GM19467 (cell line): ENCODE results near the gene CHRM1.

Experiments used
- ATAC-seq: cut with Tn5 transposase; IDR thresholded peaks from one replicate; pipeline ENCODE4 v1.9.1; 2021; ENCODE audit warnings: mild to moderate bottlenecking, moderate library complexity; ENCODE audit not compliant: unreplicated experiment

Gene CHRM1

DNA sequence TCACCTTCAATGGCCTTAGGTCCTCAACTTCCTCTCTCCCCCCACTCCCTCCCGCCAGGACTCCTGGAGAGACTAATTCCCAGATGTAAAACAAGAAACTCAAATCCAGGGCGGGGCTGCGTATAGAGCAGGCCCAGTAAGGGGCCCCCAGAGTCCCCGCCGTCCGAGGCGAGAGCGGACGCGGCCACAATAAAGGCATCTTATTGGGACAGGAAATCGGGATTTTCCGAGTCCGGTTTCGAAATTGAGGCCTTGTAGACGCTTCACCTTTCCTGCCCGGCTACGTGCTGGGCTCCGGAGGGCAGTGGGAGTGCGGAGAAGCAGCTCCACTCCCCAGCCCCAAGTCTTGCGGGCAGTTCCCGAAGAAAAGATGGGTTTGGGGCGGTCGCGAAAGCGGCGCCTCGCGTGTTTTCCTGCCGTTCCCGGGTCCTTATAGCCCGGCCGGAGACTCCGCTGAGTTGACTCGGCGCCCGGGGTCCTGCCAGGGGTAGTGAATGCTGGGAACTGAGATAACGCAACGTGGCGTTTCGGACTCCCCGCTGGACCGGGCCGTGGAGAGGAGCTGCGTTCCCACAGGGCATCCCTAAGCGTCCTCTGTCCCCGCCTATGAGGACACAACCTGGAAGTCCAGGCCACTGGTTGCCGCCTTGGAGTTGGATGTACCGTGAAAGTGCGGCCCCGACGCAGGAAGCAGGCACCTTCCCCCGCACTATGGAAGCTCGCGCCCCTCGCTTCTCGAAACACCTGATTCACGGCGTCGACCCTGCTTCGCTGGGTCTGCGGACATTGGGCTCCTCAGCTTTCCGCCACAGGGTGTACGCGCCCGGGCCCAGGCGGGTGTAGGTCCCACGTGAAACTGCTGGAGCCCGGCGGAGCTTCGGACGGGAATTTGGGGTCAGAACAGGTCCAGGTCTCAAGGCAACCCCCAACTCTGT is 4.8 kb upstream of the CHRM1 start:
- no peak for ATAC-seq

DNA sequence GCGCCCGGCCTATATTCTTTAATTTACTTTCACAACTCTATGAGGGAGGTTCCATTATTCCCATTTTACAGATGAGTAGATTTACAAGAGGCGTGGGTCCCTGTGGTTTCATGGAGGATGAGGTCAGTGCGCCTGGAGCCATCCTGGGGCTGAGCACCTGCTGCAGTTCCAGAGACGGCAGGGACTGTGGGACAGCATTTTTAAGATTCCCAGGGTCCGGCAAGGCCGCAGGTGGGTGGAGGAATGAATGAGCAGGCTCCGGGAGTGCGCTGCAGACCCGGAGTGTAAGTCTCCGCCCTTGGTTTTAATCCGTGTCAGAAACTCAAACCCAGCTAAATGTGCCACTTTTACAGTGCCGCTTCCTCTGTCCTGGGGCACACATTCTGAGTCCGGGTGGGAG is 4.1 kb upstream of the CHRM1 start:
- ATAC-seq, result no peak

DNA sequence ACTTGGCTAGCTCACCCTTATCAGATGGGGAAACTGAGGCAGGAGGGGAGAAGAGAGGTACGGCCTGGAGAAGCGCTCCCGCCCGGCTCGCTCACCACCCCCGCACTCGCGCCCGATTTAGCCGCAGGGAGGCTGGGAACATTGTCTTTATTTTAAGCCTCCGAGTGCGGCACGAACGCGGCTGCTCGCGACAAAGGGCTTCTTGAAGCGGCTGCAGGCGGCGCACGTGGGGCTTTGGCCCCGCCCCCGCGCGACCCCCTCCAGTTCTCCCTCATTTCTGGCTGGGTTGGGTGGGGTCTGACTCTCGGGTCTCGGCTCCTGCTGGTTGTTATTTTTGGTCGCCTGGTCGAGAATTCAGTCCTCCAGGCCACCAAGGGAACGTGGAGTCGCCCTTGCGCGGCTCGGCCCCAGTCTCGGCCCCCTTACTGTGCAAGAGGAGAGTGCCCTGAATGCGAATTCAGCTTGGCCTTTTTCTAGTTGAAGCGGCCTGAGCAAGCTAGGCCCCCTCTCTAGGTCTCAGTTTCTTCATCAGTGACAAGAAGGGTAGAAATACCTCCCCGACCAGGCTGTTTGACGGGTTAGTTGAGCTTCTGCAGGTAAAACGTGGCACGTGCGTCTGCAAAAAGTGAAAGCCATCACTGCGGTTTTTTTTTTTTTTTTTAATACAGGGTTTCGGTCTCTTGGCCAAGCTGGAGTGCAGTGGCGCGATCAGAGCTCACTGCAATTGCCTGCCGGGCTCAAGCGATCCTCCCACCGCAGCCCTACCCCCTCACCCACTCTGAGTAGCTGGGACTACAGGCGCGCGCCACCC is 2.6 kb upstream of the CHRM1 start:
- no peak for ATAC-seq

DNA sequence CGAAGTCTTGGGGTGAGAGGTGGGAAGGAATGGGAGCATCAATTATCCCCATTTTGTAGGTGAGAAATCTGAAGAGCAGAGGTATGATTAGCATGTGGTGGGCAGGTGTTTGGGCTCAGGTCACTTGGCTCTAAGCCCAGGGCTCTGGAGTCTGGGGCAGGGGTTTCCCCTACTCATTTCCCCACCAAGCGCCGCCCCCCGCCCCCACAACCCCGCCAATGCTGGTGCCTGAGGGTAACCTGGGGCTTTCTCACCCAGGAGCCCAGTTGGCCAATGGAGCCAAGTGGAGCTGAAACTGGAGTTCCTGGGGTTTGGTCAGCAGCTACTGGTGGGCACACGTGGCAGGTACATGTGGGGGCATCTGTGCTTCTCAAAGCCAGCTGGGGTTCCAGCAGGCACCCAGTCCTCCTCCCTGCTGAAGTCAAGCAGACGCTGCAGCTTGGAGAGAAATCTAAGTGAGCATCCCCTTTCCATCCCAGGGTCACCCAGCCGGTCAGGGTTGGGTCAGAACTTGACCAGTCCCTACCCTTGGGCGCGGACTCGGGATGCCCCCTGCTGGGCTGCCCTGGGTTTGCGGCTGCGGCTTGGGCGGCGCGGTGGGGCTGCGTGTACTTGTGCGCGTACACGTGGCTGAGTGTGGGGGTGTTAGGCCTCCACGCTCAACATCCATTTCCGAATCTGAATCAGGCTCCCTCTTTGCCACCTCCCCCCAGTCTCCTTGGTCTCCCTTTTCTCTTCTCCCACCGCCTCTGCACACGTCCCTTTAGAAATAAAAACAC is 1.7 kb upstream of the CHRM1 start:
- no peak for ATAC-seq

DNA sequence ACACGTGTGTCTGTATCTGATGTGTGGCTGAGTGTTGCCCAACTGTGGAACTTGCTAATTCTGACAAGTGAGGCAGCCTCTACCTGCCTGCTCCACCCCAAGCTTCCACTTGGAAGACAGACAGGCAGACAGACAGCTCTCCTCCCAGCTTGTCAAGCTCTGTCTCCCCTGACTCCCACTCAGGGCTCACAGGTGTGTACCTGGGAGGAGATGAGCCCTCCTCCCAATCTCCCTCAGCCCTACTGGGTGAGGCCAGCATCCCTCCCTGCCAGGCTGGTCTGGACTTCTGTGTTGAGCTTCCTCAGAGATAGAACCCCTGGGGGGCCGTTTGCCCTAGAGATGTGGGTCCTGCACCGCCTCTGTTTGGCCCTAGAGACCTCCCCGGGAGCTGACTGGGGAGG is 1.0 kb upstream of the CHRM1 start:
- no peak for ATAC-seq

DNA sequence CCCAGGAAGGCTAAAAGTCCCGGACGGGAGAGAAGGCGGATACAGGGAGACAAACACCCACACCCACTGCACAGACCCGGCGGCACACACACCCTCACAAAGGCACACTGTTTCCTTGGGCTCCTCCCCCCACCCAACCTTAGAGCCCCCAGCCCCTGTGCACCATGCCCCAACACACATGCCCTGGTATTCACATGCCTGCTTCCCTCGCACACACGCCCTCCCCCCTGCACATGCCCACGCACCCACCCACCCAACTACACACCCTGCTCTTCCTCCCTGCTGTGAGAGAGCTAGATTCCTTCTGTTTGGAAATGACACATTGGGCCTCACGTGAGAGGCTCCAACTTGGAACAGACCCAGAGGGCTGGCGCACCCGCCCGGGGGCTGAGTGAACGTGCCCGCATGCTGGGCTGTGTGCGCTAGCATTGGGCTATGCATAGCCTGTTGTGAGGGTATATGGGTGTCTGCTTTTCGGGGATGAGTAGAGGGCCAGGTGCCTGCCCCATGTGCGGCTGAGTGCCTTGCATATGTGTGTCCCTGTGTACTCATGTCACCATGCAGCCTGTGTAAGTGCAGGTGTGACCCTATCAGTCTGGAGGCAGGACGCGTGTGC is 518 bp upstream of the CHRM1 start:
- ATAC-seq, result no peak

DNA sequence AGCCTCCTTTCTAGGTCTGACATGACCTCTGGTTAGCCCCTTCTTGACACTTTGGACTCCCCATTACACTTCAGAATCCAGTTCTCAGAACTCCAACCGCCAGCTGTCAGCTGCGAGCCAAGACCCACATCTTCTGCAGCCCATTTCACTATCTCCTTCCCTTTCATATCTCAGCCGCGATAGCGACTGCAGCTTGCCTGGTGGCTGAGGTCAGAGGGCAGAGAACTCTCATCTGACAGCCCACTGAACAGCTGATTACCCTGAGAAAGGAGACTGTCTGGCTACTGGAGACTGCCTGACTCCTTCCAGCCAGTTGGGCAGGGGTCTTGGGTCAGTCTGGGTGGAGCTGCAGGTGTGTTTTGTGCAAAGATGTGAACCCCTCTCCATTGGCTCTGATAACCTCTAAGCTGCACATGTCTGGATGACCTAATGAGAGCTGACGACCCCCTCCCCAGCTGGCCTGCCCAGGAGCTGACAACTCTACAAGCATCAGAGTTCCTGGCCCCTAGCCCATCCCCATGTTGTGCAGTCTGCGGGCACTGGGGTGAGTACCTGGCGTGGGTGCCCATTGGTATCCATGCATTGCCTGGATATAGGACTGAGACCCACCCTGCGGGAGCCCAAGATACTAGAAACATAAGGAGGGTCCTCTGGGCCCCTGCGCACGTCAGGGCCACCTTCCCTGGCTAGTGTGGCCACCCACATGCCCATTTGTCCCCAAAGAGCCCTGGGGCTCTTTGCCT is 1.1 kb downstream of the CHRM1 start:
- ATAC-seq, result no peak

DNA sequence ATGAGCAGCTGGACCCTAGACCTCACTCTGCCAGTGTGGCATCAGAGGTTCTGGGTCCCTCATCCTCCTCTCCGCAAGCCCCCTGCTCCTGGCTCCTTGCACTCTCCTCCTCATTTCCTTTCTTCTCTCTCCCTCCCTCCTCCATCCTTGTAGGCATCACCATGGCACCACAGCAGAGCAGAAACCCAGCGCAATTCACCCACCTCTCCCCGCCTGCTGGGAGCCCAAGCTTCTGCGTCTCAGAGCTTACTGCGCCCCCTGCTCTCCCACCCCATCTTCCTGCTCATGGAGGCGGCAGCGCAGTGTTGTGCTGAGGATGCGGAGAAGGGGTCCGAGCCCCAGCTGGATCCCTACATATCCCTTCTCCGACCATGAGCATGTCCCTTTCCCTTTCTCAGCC is 1.7 kb downstream of the CHRM1 start:
- ATAC-seq, result no peak

DNA sequence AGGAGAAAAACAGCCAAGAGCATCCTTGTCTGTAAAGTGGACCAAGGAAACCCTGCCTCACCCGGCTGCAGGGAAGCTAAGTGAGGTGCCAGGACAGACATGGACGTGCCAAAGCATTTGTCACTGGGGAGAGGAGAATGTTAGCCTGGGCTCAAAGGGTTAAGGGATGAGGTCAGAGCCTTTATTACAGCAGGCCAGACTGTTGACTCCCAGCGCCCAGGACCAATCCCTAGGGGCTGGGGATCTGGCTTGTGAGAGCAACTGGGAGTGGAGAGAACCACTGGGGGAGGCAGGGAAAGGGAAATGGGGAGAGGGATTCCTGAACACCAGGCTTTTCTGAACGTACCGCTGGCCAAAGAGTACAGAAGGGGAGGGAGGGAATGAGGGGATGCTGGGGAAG is 2.6 kb downstream of the CHRM1 start:
- ATAC-seq, result no peak

DNA sequence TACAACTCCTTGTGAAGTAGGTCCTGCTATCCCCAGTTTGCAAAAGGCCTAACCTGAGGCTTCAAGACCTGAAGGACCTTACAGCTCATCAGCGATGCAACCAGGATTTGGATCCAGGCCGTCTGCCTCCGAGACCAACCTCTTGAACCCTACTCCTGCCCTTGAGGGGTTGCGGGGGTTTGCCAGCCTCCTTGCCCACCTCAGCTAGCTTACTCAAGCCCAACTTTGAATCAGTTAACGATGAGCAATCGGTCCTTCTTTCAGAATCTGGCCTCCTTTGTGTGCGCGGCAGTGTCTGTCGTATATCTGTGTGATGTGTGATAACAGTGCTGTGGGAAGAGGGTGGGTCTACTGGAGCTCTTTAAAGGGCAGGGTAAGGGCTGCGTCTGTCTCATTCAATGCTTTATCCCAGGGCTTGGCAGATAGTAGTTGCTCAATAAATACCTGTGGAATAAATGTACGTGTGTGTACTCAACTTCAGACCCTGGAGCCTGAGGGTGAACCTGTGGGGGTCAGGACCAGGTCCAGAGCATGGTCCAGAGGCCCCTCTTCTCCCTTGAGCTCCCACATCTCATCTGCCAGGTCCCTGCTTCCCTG is 3.2 kb downstream of the CHRM1 start:
- no peak for ATAC-seq

DNA sequence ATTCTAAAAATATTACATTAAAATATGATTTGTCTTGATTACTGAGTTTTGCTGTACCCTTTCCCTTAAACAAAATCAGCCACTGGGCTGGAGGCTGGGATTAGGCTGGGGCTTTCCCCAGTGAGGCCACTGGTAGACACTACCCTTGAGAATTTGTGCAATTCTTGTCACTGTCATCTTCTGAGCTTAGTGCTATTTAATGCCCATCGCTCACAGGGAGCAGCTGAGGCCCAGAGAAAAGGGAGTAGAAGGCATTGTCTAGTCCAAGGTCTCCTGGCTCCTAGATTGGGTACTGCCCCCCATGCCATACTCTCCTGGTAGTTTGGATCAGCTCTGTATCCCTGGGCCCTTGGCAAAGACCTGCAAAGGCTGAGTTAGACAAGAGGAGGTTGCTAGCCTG is 6.7 kb downstream of the CHRM1 start:
- ATAC-seq, result no peak

DNA sequence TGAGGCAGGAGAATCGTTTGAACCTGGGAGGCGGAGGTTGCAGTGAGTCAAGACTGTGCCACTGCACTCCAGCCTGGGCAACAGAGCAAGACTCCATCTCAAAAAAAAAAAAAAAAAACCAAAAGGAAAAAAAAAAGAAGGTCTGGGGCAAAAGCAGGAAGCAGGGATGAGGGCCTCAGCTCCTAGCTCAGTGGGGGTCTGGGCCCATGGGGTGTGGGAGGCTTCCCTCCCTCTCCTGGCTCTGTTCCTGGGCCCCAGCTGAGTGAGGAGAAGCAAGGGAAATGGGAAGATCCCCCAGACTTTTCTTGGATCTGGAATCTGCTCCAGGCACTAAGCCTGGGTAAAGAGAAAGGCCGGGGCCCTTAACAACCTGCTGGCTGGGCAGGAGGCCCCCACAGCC is 8.9 kb downstream of the CHRM1 start:
- no peak for ATAC-seq

DNA sequence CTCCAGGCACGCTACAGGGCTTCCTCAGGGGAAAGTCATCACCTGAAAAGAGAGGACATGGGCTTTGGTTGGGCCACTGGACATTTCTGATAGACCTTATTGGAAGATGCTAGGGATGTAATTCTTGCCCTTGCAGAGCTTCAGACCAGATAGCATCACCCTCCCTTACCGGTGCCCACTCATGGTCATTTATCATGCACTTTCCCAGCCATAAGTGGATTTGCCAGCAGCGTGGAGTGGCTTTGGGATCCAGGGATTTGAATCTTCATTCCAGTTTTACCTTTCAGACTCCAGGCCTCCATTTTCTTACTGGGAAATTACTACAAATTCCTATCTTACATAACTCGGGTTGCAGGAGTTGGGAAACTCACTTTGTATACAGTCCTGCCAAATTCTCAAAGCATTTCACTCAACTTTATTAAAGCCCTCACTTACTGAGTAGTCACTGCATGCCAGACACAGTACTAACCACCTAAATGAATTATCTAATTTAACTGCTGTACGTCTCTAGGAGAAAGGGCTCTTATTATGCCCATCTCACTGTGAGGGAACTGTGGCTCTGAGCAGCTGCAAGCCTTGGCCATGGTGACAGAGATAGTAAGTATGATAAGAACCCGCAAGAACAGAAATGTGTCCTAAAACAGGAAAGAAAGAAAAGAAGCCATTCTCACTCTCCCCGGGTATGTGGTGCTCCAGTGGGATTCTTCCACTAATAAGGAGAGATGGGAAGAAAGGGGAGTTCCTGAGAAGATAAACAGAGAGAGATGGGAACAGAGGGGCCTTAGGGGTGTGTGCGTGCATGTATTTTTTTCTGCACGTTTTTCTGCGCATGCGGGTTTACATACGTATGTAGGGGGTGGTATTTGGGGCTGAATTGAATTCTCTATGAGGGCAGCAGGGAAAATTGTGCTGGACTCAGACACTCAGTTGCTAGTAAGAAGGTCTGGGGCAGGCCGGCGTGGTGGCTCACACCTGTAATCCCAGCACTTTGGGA is 9.7 kb downstream of the CHRM1 start:
- ATAC-seq, result no peak

DNA sequence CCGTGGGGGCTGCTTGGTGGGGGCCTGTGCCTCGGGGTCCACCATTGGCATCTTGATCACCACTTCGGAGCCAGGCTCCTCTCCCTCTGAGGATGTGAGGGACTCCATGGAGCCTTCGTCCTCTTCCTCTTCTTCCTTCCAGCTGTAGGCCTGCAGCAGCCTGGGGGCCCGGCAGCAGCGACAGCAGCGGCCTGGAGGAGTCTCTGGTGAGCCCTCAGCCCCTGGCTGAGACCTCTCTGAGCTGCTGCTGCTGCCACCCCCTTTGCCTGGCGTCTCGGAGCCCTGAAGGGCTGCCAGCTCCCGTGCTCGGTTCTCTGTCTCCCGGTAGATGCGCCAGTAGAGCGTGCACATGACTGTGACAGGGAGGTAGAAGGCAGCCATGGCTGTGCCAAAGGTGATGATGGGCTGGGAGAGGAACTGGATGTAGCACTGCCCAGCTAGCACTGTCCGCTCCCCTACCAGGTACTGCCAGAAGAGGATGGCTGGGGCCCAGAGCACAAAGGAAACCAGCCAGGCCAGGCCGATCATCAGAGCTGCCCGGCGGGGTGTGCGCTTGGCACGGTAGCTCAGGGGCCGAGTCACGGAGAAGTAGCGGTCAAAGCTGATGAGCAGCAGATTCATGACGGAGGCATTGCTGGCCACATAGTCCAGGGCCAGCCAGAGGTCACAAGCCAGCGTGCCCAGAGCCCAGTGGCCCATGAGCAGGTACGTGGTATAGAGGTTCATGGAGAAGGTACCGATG is 10.9 kb downstream of the CHRM1 start:
- ATAC-seq, result no peak

DNA sequence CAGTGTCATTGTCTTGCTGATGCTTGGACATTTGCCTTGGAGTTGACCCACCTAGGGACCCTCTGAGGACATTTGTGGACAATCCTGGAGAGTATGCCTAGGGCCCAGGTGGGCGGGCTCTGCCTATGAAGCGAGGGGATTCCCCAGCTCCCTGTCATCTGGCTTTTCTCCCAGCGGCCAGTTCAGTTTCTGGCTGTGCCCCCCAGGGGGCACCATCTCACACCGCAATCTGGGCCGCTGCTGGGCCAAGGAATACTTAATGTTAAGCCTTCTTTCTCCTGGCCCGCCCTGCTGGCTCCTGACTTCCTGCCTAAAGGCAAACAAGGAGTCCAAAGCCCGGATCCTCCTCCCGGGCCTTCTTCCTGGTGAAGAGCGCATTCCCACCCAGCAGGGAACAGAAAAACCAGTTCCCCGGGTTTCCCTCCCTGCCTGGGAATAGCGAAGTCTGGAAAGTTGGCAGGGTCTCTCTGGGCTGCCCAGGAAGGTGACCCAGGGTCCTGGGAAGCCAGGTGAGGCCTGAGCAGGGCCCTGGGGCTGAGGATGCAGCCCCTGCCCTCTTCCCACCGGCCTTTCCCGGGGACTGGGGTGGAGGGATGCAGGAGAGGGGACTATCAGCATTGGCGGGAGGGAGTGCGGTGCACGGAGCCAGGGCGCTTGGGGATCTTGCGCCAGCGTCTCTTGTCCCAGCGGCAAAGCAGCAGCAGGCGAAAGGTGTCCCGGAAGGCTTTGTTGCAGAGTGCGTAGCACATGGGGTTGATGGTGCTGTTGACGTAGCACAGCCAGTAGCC is 11.9 kb downstream of the CHRM1 start:
- no peak for ATAC-seq

DNA sequence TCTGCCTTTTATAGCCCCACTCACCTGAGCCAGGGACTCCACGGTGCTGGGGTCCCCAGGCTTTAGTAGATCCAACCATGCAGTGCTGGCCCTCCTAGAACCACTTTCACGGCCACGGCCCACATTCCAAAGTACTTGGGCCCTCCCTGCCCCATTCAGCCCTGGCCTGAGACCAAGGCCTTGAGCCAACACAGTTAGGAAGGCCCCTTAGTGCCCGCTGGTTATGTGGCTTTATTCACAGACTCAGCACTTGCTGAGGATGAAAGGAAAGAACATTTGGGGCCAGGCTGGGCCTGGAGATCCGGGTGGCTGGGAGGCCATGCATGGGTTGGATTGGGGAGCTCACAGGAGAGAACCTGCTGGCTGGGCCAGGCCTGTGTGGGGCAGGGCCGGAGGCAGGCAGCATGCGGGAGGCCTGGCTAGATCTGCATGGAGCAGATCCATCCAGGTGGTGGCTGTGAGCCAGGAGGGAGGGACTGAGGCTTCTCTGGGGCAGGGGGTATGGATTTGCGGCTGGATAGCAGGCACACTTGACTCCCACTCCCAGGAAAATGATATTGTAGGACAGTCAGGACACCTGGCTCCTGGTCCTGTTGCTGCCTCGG is 12.6 kb downstream of the CHRM1 start:
- no peak for ATAC-seq
